A549 (cell line): Measurements from ENCODE around the gene ECT2.

ENCODE experiments used
- BHLHE40 ChIP-seq: IDR thresholded peaks from 2 replicates; pipeline ENCODE4 v1.6.1; 2012; ENCODE audit warnings: low read depth, low read length, inconsistent platforms
- EHF ChIP-seq: fragments of 250-450 bp; sonication (Bioruptor Pico); IDR thresholded peaks from 2 replicates; pipeline ENCODE4 v1.5.0; 2020; ENCODE audit warnings: mild to moderate bottlenecking
- EHMT2 ChIP-seq: fragments of 200-600 bp; sonication (generic); IDR thresholded peaks from 2 replicates; pipeline ENCODE4 v1.6.1; 2016; ENCODE audit warnings: antibody characterized with exemption, low read depth, mild to moderate bottlenecking, moderate library complexity
- HDAC2 ChIP-seq: fragments of 200-600 bp; sonication (generic); IDR thresholded peaks from 2 replicates; pipeline ENCODE4 v1.6.1; 2016
- MAZ ChIP-seq: fragments of 150-350 bp; IDR thresholded peaks from 2 replicates; pipeline ENCODE4 v1.6.1; 2014; ENCODE audit warnings: antibody characterized with exemption, low read depth, low read length, borderline replicate concordance
- POLR2A ChIP-seq: IDR thresholded peaks from 2 replicates; pipeline ENCODE4 v1.6.1; 2012; ENCODE audit warnings: mild to moderate bottlenecking, low read length
- SMC3 ChIP-seq: fragments of >200 bp; sonication (Bioruptor Twin); formaldehyde crosslinking; IDR thresholded peaks from 3 replicates; pipeline ENCODE4 v1.6.1; 2018; ENCODE audit warnings: inconsistent platforms
- TFCP2L1 ChIP-seq: fragments of 250-450 bp; sonication (Bioruptor Pico); IDR thresholded peaks from 2 replicates; pipeline ENCODE4 v1.5.0; 2021; ENCODE audit warnings: mild to moderate bottlenecking
- TF ChIP-seq, protein P1 (sequence below): fragments of >200 bp; sonication (Bioruptor Twin); formaldehyde crosslinking; IDR thresholded peaks from 3 replicates; pipeline ENCODE4 v1.6.1; 2016
- TF ChIP-seq, protein P2 (sequence below): fragments of >200 bp; sonication (Bioruptor Twin); formaldehyde crosslinking; IDR thresholded peaks from 3 replicates; pipeline ENCODE4 v1.5.1; 2016
- TF ChIP-seq, protein P3 (sequence below): fragments of 200-600 bp; sonication (generic); IDR thresholded peaks from 2 replicates; pipeline ENCODE4 v1.6.1; 2016; ENCODE audit warnings: antibody characterized with exemption, mild to moderate bottlenecking, moderate library complexity
- TF ChIP-seq, protein P4 (sequence below): IDR thresholded peaks from 2 replicates; pipeline ENCODE4 v1.6.1; 2012

GRCh38 chr3:172766718-172767405 is 16.3 kb downstream of the ECT2 start:
- no peak for TF ChIP-seq EHMT2
- TF ChIP-seq TFCP2L1 (CRISPR knock-in tag), result no peak
- no peak for TF ChIP-seq POLR2A
- TF ChIP-seq, protein P1, sequence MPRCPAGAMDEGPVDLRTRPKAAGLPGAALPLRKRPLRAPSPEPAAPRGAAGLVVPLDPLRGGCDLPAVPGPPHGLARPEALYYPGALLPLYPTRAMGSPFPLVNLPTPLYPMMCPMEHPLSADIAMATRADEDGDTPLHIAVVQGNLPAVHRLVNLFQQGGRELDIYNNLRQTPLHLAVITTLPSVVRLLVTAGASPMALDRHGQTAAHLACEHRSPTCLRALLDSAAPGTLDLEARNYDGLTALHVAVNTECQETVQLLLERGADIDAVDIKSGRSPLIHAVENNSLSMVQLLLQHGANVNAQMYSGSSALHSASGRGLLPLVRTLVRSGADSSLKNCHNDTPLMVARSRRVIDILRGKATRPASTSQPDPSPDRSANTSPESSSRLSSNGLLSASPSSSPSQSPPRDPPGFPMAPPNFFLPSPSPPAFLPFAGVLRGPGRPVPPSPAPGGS, result no peak
- no peak for TF ChIP-seq SMC3
- TF ChIP-seq MAZ, result no peak
- TF ChIP-seq, protein P2, sequence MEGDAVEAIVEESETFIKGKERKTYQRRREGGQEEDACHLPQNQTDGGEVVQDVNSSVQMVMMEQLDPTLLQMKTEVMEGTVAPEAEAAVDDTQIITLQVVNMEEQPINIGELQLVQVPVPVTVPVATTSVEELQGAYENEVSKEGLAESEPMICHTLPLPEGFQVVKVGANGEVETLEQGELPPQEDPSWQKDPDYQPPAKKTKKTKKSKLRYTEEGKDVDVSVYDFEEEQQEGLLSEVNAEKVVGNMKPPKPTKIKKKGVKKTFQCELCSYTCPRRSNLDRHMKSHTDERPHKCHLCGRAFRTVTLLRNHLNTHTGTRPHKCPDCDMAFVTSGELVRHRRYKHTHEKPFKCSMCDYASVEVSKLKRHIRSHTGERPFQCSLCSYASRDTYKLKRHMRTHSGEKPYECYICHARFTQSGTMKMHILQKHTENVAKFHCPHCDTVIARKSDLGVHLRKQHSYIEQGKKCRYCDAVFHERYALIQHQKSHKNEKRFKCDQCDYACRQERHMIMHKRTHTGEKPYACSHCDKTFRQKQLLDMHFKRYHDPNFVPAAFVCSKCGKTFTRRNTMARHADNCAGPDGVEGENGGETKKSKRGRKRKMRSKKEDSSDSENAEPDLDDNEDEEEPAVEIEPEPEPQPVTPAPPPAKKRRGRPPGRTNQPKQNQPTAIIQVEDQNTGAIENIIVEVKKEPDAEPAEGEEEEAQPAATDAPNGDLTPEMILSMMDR, result no peak
- TF ChIP-seq, protein P3, sequence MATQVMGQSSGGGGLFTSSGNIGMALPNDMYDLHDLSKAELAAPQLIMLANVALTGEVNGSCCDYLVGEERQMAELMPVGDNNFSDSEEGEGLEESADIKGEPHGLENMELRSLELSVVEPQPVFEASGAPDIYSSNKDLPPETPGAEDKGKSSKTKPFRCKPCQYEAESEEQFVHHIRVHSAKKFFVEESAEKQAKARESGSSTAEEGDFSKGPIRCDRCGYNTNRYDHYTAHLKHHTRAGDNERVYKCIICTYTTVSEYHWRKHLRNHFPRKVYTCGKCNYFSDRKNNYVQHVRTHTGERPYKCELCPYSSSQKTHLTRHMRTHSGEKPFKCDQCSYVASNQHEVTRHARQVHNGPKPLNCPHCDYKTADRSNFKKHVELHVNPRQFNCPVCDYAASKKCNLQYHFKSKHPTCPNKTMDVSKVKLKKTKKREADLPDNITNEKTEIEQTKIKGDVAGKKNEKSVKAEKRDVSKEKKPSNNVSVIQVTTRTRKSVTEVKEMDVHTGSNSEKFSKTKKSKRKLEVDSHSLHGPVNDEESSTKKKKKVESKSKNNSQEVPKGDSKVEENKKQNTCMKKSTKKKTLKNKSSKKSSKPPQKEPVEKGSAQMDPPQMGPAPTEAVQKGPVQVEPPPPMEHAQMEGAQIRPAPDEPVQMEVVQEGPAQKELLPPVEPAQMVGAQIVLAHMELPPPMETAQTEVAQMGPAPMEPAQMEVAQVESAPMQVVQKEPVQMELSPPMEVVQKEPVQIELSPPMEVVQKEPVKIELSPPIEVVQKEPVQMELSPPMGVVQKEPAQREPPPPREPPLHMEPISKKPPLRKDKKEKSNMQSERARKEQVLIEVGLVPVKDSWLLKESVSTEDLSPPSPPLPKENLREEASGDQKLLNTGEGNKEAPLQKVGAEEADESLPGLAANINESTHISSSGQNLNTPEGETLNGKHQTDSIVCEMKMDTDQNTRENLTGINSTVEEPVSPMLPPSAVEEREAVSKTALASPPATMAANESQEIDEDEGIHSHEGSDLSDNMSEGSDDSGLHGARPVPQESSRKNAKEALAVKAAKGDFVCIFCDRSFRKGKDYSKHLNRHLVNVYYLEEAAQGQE, result no peak
- TF ChIP-seq, protein P4, sequence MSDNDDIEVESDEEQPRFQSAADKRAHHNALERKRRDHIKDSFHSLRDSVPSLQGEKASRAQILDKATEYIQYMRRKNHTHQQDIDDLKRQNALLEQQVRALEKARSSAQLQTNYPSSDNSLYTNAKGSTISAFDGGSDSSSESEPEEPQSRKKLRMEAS, result no peak
- no peak for TF ChIP-seq HDAC2
- no peak for TF ChIP-seq BHLHE40
- no peak for TF ChIP-seq EHF (CRISPR knock-in tag)
